Body of pancreas (tissue), 4 donors: ENCODE data around the gene GDF2. TPM values are rescaled to one million over a fixed set of nuclear protein-coding genes. Genes with fewer than 3 reads are reported as not detected.

Experiments used
- ATAC-seq: fragments of 150-250 bp; one replicate; pipeline ENCODE4 v1.9.1; 2016
- DNase-seq, 4 donors: peaks; one replicate each; pipeline ENCODE4 v3.0.0-alpha.2; 2019
- H3K27ac ChIP-seq, 4 donors: fragments of 200-600 bp; sonication (generic); 1 replicate in 3 of 4; 2 replicates in 1 of 4; pipeline versions ENCODE4 v1.5.1 to v1.6.1; 2016 to 2019; ENCODE audit warnings: mild to moderate bottlenecking in 1 of 4, mixed read lengths in 1 of 4, moderate library complexity in 1 of 4
- H3K27me3 ChIP-seq, 2 donors: fragments of 200-600 bp; sonication (generic); one replicate each; pipeline ENCODE4 v1.6.0; 2016; ENCODE audit warnings: mild to moderate bottlenecking in 1 of 2
- H3K36me3 ChIP-seq, 2 donors: fragments of 200-600 bp; sonication (generic); replicated peaks in 1 of 2; 2 replicates each; pipeline ENCODE4 v1.5.1; 2016; ENCODE audit warnings: low read depth in 2 of 2; ENCODE audit not compliant: insufficient read depth in 1 of 2
- H3K4me1 ChIP-seq: fragments of 200-600 bp; sonication (generic); one replicate; pipeline ENCODE4 v1.6.0; 2016
- H3K4me3 ChIP-seq, 2 donors: fragments of 200-600 bp; sonication (generic); 1 replicate in 1 of 2; 2 replicates in 1 of 2; pipeline ENCODE4 v1.5.1; 2016 to 2019
- H3K9me3 ChIP-seq, 3 donors: fragments of 200-600 bp; sonication (generic); 1 replicate in 2 of 3; 2 replicates in 1 of 3; pipeline ENCODE4 v1.5.1; 2016
- POLR2A ChIP-seq, 3 donors: fragments of 450-650 bp; IDR thresholded peaks; one replicate each; pipeline ENCODE4 v1.6.1; 2016; ENCODE audit warnings: antibody characterized with exemption in 3 of 3, mild to moderate bottlenecking in 2 of 3
- WGBS, 2 donors: methylation state at CpG; one replicate each; pipeline ENCODE4 v1.1.5; 2017; 5-methylcytosine and 5-hydroxymethylcytosine counted together
- intact Hi-C: fragments of 100-400 bp; cut with DNase I; formaldehyde crosslinking; loops from one replicate; pipeline ENCODE4 v1.15.1; 2023
- total RNA-seq, 2 donors: library from RNA; depleted of rRNA; stranded (reverse); fragments of >200 nt; gene quantifications; one replicate each; pipeline ENCODE4 v1.1.0, GENCODE V29; 2016
- TF ChIP-seq, protein P1 (sequence below), 7 experiments: fragments of 450-650 bp in 4 of 7; fragments of 200-600 bp in 3 of 7; sonication (generic) in 3 of 7; IDR thresholded peaks; one replicate each; pipeline ENCODE4 v1.5.1; 2016 to 2019; ENCODE audit warnings: antibody characterized with exemption in 7 of 7

The GDF2 gene
- total RNA-seq, 2 donors from 2014 or later, result not detected

DNA sequence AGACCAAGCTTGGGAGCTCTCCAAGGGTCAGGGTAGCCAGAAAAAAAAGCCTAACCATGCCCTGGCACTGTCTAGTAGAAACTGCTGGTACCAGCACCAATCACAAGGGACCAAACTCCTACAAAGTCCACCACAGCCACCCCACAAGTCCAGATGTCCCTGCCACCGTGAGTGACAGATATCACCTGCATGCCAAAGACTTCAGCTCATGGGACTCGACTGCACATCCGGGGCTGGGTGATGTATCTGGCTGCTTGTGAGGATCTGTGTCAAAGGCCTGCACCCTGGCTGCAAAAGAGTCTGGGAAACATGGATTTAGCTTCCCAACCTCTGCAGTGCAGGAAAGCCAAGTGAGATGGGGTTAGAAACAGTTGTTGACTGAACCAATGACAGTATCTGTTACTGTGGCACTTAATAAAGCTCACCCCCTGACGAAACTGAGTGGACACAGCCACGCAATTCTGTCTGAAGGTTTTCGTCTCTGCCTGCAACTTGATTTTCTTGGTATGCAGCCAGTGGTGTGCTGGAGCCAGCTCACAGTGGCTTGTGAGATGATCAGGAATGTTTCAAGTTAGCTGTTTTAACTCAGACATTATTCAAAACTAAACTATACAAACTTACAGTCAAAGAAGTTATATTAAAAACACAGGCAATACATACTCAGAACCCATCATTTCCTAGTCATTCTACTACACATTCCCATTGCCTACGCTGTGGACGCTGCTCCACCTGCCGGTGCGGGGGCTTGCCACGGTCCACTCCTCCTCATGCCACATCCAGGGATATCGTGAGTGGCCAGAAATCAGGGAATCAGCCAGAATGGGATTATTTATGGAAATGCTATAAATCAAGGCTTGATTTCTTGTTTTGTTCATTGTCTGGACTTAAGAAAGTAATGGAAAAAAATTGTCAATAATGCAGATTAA lies 52.6 kb downstream of the GDF2 start:
- H3K36me3 ChIP-seq, result no peaks in the 10 kb centered on the region
- WGBS, 2 donors, result 89 to 90% methylated on average over 9 to 12 of the region's 12 CpGs
- H3K4me1 ChIP-seq, result peaks cover 12% of the 10 kb centered on the region
- intact Hi-C loops, result no loop called here
- TF ChIP-seq POLR2A (IDR thresholded peaks at IDR 0.05), result no peak
- TF ChIP-seq, protein P1, sequence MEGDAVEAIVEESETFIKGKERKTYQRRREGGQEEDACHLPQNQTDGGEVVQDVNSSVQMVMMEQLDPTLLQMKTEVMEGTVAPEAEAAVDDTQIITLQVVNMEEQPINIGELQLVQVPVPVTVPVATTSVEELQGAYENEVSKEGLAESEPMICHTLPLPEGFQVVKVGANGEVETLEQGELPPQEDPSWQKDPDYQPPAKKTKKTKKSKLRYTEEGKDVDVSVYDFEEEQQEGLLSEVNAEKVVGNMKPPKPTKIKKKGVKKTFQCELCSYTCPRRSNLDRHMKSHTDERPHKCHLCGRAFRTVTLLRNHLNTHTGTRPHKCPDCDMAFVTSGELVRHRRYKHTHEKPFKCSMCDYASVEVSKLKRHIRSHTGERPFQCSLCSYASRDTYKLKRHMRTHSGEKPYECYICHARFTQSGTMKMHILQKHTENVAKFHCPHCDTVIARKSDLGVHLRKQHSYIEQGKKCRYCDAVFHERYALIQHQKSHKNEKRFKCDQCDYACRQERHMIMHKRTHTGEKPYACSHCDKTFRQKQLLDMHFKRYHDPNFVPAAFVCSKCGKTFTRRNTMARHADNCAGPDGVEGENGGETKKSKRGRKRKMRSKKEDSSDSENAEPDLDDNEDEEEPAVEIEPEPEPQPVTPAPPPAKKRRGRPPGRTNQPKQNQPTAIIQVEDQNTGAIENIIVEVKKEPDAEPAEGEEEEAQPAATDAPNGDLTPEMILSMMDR (IDR thresholded peaks at IDR 0.05), result no peak
- no peaks in the 10 kb centered on the region for H3K9me3 ChIP-seq
- ATAC-seq, result no peak
- no peak overlapping the region for H3K27ac ChIP-seq
- H3K4me3 ChIP-seq, result no peak overlapping the region
- H3K27me3 ChIP-seq, result no peaks in the 10 kb centered on the region
- no peak for DNase-seq

DNA sequence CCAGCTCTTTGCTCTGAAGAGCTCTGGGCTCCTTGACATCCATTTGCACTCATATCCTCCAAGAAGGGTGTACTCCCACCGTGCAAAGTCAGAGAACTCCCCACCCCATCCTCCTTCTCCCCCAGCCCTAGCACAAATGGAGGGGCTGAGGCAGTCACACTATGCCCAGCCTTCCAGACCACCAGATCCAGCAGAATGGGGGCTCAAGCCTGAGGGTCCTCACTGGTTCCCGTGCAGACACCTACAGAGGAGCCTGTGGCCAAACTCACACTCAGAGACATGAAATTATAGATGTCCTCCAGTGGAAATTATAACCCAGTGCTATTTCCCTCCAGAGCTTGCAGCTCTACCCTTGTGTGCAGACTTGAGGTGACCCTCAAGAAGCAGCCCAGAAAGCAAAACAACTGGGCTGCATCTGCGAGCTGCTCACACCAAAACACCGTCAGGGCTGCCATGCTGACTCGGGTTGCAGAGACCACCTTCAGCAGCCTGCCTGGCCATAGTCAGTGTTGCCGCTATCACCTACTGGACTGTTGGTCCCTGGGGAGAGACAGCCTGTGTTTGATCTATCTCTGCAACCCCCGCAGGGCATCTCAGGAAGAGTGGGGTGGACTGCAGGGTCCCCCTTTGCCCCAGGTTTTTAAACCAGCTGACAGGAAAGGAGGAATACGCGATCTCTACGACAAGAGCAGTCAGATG lies 54.4 kb downstream of the GDF2 start:
- ATAC-seq (no peak), DNase-seq (no peak)
- no peaks in the 10 kb centered on the region for H3K27me3 ChIP-seq
- no peaks in the 10 kb centered on the region for H3K9me3 ChIP-seq
- no peak overlapping the region for H3K4me3 ChIP-seq
- intact Hi-C loops, result no loop called here
- H3K36me3 ChIP-seq, result no peaks in the 10 kb centered on the region
- peaks cover 26% of the 10 kb centered on the region for H3K4me1 ChIP-seq
- TF ChIP-seq, protein P1 (IDR thresholded peaks at IDR 0.05), result no peak
- H3K27ac ChIP-seq, result peak overlapping the region in 1 of 4 donors; percentile 68
- 66 to 68% methylated on average over 7 to 10 of the region's 10 CpGs for WGBS, 2 donors

Other genes with a start within 250 kb of the GDF2 start
- gene GDF10, start 22.3 kb upstream of the GDF2 start, total RNA-seq, result 1 to 10 TPM; 6.6 to 8.0 TPM
- not detected for gene RBP3, start 25.9 kb downstream of the GDF2 start, total RNA-seq
- gene ZNF488, start 61.8 kb downstream of the GDF2 start, total RNA-seq, result under 1 TPM in 1 of 2 donors, not detected in 1; 0.26 TPM
- gene ANXA8, start 161.7 kb downstream of the GDF2 start, total RNA-seq, result not detected
- gene FAM25G, start 169.2 kb downstream of the GDF2 start, total RNA-seq, result not detected
- gene AGAP9, start 201.2 kb downstream of the GDF2 start, total RNA-seq, result 10 to 100 TPM in 1 of 2 donors, 1 to 10 TPM in 1; 3.3 to 19.7 TPM